ENCODE data around the gene DPH7.
A peak's percentile ranks its signal among the peaks of the same experiment; 100 is the strongest.
"Not testable (repeated sequence)": the region's sequence is repeated elsewhere in the genome, so short reads cannot be mapped to it uniquely, and the experiment has no call there.

DPH7 gene

DNA sequence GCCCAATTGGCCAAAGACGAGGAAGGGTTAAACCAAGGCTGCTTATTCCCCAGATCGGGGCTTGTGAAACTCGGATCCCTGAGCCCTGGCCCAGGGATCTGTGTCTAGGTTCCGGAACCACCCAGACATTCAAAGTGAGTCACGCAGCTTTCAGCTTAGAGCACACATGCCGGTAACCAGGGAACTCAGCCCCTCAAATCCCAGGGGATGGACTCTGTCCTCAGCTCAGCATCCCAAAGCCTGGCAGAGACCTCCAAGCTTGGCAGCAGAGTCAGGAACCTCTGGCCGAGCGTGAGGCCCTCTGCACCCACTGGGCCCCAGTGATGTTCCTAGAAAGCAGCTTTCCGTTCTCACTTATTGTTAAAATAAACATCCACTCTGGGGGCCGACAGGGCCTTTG is 33.6 kb downstream of the DPH7 start:
- no peak for DNase-seq

DNA sequence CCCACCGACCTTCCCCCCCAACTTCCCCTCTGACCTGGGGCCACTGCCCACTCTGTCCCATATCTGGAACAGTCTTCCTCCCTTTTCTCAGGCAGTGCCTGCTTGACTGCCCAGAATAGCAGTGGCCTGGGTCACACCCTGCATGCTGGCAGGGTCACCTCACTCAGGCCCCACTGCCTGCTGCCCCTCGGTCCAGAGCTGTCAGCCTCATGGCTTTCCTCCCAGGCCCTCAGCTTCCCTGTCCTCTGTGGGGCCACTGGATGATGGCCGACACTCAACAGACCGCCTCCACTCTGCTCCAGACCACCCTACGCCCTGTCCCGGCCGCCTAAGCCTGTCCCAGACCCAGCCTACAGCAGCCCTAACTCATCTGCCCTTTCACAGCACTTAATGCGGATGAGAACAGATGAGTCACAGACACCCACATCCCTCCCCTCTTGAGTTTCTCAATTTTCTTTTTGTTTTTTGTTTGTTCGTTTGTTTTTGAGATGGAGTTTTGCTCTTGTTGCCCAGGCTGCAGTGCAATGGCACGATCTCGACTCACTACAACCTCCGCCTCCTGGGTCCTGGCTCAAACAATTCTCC is 34.5 kb downstream of the DPH7 start:
- no peak for DNase-seq

DNA sequence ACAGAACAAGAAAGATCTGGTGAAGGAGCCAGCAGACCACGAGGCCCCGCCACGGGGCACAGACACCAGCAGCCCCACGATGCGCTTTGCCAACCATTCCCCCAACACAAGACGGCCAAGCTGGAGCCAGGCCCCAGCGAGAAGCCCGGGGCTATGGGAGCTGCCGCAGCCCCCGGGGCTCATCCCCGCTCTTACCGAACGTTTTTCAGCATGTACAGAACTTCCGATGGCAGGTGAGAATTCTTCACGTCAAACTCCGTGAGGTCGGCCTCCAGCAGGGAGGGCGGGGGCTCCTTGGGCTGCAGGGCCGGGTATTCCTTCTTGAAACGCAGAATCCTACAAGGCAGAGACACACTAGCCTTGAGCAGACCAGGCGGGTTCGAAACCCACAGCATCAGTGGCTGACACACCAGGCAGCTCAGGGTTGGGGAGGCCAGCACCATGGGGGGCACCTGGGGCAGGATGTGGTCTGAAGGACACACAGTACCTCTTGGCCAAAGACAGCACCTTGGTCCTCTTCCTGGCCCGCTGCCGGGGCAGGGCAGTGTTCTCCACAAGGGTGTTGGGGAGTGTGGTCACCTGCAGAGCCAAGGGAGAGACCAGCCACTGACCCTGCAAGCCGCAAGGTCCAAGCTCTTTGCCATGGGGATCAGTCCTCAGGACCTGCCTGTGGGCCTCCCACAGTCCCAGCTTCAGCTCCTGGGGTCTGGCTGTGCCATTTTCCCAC is 35.3 kb downstream of the DPH7 start:
- no peak for DNase-seq

DNA sequence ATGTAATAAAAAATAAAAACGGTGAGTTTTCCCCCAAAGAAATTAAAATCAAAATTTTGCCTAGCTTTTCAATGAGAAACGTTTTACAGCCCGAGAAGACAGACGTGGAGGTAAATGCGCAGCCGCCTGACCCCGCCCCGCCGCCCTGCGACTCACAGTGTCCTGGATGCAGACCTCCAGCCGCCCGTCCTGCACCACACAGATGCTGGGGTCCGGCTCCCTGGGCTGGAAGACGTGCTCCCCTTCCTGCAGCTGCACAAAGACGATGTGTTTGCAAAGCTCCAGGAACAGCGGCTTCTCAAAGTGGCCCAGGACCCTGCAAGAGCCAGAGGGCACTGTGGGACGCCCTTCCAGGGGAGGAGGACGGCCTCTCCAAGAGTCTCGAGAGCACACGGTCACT is 36.2 kb downstream of the DPH7 start:
- DNase-seq, result no peak

DNA sequence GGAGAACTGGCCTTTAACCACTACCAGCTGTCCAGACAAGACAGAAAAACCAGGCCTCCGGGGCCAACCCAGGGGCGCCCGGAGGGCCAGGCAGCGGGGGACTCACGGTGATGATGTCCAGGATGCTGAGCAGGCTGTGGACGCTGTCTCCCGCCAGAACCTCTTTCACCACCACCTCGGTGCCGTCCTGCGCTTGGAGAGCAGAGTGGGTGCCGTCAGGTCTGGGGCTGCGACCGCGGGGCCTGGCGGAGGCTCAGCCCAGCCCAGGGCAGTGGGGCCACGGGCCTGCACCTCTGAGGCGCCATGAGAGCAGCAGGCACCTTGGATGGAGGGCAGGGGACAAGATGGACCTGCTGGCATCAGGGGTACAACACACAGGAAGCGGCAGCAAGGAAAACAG is 38.2 kb downstream of the DPH7 start:
- DNase-seq, result no peak

DNA sequence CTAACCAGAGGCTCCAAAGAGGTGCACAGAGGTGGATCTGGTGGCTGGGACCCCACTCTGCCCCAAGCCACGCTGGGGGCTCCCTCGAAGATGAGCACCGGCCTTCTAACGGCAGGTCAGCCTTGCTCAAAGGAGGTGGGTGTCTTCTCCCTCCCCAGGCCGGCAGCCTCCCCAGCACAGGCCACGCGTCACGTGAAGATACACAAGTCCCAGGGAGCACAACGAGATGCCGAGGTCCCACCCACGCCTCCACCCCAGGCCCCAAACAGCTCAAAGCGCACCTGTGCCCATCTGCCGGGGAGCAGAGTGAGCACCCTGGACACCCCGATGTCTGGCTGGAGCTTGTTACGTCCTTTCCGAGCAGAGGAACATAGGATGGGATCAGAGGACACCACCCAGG is 40.7 kb downstream of the DPH7 start:
- no peak for DNase-seq

DNA sequence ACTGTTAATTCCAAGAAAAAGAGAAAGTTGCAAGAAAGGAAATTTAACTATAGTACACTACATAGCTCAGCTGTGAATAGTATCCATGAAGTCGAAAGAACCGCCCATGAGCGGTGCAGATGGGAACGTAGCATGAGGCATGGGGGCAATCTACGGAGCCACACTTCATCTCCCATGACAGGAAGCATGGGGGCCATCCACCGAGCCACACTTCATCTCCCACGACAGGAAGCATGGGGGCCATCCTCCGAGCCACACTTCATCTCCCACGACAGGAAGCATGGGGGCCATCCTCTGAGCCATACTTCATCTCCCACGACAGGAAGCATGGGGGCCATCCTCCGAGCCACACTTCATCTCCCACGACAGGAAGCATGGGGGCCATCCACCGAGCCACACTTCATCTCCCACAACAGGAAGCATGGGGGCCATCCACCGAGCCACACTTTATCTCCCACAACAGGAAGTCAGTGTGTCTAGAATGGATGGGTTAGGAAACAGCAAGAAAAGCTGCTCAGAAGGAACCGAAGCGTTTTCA is 42.1 kb downstream of the DPH7 start:
- not testable (repeated sequence) for DNase-seq

DNA sequence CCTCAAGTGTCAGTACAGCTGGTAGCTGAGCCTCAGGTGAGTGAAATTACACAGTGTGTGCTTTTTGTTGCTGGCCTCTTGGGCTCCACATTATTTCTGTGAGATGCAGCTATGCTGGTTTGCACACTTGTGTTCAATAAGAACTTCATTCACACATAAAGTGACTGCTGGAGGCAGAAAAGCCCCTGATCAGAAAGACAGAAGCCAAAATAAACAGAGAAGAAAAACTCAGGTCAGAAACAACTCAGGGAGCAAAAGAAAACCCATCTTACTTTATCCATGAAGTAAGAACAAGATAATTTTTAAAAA is 43.7 kb downstream of the DPH7 start:
- no peak for DNase-seq

DNA sequence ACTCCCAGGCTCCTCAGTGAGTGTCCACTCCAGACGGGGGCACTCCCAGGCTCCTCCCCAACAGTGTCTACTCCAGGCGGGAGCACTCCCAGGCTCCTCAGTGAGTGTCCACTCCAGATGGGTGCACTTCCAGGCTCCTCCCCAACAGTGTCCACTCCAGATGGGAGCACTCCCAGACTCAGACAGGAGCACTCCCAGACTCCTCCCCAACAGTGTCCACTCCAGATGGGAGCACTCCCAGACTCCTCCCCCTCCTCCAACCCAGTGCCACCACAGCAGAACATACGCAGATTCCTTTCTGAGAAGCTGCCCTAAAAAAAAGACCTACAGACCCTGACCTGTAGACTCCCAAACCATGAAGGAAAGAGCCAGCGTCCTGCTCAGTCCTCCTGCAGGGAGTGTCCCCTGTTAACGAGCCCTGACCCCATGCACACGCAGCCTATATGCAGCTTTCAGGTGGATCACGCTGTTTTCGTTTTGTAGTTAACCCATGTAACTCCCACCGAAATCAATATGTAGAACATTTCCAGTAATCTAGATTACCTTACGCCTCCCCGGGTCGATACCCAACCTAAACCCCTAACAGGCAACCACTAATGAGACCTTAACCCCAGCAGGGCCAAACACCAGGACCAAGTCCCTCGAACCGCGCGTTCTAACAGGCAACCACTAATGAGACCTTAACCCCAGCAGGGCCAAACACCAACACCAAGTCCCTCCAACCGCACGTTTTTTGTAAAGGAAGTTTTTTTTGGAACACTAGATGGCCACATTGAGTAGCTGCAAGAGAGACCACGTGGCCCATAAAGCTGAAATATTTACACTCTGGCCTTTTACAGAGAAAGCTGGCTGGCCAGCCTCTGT is 44.2 kb downstream of the DPH7 start:
- DNase-seq, result peak; percentile 68 to 75

DNA sequence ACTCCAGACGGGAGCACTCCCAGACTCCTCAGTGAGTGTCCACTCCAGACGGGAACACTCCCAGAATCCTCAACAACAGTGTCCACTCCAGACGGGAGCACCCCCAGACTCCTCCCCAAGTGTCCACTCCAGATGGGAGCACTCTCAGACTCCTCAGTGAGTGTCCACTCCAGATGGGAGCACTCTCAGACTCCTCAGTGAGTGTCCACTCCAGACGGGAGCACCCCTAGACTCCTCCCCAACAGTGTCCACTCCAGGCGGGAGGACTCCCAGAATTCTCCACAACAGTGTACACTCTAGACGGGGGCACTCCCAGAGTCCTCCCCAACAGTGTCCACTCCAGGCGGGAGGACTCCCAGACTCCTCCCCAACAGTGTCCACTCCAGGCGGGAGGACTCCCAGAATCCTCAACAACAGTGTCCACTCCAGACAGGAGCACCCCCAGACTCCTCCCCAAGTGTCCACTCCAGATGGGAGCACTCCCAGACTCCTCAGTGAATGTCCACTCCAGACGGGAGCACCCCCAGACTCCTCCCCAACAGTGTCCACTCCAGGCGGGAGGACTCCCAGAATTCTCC is 45.7 kb downstream of the DPH7 start:
- not testable (repeated sequence) for DNase-seq

DNA sequence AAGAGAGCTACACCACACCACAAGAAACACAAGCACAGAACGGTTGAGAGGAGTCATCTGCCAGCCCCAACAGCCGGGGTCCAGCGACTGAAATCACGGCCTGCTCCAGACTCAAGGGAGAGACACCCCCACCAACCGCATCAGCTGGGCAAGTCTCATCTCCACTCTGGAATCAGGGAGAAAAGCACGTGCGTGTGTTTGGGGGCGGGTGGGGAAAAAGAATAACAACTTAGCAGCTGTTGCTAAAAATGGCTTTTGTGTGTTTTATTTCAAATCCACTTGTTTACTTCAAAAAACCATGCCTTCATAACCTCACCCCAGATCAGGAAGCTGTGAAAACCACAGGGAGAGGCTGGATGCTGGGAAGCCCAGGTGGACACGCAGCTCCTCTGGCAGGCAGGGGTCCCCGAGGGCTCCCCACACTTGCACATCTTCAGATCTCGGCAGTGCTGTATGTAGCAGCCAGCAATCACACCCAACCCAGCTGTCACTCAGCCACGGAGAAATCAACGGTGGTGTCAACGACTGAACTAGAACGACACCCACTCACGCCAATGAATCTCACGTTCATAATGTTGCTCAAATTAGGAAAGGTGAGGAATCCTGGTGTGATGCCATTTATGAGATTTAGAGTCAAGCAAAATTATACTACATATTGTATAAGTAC is 47.5 kb downstream of the DPH7 start:
- DNase-seq, result no peak

DNA sequence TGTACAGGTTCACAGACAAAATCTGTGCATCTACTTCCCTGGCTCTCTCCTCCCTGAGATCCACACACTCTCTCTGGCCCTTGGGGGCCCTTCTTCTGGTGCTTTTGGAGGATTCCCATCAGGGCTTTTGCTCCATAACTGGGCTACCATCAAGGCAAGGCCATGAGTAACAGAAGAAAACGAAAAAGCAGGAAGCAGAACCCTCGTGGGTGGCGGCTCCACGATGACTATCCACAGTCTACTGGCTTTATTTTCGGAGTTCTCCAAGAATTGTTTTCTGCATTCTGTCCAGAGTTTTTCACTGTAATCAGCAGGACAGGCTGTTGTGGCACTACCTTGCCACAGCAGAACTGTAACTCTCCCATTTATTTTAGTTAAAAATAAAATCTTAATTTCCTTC is 48.4 kb downstream of the DPH7 start:
- DNase-seq, result no peak

DNA sequence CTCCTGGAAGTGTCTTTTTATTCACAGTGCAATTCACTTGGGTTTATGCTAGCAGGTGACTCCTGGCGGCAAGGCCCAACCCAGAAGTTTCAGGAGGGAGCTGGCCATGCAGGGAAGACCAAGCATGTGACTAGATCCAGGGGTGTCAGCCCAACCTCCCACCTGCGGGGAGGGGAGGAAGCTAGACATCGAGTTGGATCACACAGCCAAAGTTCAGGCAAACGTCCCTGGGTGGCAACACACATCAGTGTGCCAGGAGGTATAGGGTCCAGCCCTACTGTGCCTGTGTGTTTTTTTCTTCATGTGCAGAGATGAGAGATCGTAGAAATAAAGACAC is 53.8 kb downstream of the DPH7 start:
- no peak for DNase-seq

DNA sequence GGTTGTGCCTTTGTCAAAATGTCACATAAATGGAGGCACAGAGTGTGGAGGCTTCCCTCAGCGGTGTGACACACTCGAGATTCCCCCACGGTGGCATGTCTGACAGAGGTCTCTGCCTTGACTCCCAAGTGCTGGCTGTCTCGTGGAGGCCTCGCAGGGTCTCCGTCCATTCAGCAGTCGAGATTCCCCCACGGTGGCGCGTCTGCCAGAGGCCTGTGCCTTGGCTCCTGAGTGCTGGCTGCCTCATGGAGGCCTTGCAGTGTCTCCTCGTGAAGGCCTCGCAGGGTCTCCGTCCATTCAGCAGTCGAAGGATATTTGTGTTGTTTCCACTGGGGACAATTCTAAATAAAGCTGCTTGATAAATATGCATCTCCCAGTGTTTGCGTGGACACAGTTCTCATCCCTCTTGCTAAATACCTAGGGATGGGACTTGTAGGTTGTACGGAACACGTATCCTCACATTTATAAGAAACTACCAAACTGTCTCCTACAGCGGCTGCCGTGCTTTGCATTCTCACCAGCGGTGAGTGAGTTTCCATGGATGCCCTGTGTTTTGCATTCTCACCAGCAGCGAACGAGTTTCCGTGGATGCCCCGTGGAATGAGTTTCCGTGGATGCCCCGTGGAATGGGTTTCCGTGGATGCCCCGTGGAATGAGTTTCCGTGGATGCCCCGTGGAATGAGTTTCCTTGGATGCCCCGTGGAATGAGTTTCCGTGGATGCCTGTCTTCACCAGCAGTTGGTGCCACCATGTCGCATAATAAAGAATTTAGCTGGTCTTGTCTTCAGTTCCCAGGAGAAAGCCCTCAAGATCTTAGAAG is 54.4 kb downstream of the DPH7 start:
- no peak for DNase-seq

DNA sequence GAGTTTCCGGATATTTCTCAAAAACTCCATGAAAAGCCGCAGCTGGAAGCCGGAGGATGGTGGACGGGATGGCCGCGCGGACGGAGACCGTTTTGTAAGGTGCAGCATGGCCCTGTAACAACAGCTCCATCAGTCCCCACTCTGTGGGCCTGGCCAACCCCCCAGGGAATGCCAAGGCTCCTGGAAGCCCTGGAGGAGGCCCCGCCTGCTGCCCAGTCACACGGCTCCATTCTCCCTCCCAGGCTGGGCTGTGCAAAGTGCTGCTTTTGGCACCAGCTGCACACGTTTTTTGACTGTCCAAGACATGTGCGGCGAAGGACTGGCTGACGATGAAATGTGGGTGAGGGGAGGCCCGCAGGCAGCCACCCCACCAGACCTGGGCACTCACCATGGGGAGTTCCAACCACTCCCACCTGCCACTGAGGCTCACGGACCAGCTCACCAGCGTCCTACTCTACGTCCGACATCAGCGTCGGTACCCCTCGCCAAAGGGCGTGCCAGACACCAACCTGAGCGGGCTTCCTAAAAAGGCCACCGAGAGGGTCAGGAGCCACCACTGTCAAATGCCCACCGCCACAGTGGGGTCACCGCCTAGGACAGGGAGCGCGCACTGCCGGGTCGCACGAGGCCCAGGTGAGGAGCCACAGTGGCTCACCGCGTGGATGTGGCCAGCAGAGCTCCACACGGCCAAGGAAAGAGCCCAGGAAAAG is 55.8 kb downstream of the DPH7 start:
- no peak for DNase-seq

DNA sequence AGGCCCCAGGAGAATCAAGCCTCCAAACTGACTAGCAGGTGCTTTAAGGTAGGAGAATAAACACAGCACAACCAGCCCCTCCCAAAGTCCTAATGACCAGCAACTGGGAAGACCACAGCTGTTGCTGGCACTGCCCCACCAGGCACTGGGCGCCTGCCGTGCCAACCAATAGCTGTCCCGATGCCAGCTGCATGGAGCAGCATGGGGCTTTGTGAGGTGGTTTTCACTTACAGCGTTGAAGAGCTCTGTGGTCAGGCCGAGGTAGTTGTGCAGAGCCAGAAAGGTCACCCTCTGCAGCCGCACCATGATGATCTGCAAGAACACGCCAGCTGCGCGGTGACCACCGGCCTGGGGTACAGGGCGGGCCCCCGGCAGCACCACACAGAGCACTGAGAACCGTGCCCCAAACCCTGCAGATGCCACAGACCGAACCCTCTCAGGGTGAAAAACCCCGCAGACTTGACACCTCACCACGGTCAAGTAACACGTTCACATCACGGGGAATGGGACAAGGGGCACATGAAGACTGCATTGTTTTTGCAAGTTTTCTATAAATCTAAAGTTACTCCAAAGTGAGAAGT is 57.2 kb downstream of the DPH7 start:
- DNase-seq, result no peak

DNA sequence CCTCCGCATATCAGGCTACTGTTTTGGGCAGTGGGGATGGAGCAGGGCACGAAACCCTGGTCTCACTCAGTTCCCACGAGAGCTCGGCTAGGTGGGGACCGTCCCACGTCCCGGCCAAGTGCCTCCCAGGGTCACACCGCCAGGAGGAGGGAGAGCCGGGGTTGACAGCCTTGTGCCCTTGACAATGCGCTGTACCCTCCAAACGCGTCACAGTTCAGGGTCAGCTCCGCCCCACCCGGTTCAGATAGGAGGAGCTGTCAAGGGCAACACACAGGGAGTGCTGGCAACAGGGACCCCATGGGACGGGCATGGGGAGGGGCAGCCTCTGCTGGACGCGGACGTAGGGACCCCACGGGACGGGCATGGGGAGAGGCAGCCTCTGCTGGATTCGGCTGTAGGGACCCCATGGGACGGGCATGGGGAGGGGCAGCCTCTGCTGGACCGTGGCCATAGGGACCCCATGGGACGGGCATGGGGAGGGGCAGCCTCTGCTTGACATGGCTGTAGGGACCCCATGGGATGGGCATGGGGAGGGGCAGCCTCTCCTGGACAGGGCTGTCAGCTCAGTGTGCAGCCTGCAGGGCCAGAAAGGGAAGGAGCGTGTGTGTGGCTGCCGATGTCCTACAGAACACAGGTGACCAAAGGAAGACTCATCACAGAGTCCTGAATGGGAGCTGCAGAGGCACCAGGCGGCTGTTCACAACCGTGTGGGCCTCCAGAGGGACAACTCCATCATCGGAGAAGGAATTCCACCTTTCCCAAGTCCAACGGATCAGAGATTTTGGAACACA is 57.9 kb downstream of the DPH7 start:
- no peak for DNase-seq

DNA sequence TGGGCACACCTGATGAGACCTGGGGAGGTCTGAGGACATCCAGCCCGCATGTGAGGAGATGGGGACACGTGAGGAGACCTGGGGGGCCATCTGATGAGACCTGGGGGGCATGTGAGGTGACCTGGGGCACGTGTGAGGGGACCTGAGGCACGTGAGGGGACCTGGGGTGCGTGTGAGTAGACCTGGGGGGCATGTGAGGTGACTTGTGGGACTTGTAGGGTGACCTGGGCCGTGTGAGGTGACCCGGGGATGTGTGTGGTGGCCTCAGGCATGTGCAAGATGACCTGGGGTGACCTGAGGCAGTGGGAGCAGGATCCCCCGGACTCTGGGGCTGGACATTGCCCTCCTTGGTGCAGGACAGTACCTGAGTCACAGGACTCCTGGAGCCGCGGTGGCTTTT is 59.2 kb downstream of the DPH7 start:
- DNase-seq, result no peak

DNA sequence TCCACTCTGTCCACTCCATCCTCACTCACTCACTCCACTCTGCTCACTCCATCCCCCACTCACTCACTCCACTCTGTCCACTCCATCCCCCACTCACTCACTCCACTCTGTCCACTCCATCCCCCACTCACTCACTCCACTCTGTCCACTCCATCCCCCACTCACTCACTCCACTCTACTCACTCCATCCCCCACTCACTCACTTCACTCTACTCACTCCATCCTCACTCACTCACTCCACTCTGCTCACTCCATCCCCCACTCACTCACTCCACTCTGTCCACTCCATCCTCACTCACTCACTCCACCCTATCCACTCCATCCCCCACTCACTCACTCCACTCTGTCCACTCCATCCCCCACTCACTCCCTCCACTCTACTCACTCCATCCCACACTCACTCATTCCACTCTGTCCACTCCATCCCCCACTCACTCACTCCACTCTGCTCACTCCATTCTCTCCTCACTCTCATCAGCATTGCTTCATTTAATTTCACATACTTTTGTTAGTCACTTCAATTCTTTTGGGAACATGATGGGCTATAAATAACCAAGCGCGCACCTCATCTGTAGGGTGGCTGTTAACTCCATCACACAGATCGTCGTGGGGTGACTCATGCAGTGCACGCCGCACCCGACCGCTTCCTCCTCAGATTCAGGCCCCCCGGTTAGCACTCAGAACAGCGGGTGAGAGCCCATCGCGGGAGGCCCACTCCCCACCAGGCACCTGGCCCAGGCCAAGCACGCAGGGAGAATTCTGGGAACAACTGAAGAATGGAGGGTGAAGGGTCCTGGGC is 59.9 kb downstream of the DPH7 start:
- DNase-seq, result not testable (repeated sequence)

Measured in AML-193 (cell line).